AG09309 (cell line): Measurements from ENCODE around the gene ANO3.

Experiments used
- DNase-seq: peaks from one replicate; pipeline ENCODE4 v3.0.0-alpha.2; 2010; ENCODE audit warnings: low read depth
- H3K4me3 ChIP-seq: 2 replicates; pipeline ENCODE4 v1.5.1; 2011; ENCODE audit warnings: mild to moderate bottlenecking, low read depth, low read length, moderate library complexity; ENCODE audit not compliant: control insufficient read depth
- TF ChIP-seq, protein P1 (sequence below): IDR thresholded peaks from 2 replicates; pipeline ENCODE4 v1.5.1; 2011; ENCODE audit warnings: mild to moderate bottlenecking, low read depth, low read length, inconsistent platforms; ENCODE audit not compliant: insufficient read depth, control insufficient read depth; ENCODE audit errors: missing control alignments

ANO3 gene

DNA sequence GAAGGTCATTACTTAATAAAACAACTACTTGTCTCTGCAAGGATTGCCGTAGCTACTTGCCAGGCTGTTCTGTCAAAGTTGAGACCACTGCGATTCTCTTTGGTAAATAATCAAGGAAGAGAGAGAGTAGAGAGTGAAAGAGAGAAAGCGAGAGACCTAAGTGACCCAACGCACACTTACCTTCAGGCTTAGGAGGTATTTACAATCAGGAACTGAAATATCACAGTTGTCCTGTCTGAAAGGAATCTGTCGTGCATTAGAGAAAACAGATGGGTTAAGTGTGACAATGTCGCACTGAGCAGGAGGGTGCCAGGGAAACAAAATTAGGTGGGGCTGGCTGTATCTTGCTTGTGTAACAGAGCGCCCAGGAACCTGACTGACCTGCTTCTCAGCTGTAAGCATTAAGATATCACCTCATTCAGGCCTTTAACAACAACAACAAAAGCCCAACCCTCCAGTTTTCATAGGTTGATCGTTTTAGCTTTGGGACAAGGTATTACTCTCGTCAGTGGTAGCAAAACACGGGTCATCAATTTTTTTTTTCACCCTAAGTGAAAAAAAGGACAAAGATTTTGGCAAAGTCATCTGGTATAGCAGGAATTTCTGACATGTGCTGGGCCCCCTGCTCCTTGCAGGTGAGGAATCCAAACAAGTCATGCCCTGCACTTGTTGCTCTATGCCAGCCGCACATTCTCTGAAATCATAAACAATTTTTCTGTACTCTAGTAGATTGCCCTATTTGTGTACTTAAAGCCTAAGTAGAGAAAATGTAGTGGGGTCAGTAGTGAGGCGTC lies 240.1 kb downstream of the ANO3 start, which contains the start of gene MUC15:
MUC15 (minus strand) TSS at position 403 of the 794 bp plus-strand sequence. CDS start 5,169 bp downstream, outside the sequence.
- no peak within 1 kb of the TSS for H3K4me3 ChIP-seq
- TF ChIP-seq, protein P1, sequence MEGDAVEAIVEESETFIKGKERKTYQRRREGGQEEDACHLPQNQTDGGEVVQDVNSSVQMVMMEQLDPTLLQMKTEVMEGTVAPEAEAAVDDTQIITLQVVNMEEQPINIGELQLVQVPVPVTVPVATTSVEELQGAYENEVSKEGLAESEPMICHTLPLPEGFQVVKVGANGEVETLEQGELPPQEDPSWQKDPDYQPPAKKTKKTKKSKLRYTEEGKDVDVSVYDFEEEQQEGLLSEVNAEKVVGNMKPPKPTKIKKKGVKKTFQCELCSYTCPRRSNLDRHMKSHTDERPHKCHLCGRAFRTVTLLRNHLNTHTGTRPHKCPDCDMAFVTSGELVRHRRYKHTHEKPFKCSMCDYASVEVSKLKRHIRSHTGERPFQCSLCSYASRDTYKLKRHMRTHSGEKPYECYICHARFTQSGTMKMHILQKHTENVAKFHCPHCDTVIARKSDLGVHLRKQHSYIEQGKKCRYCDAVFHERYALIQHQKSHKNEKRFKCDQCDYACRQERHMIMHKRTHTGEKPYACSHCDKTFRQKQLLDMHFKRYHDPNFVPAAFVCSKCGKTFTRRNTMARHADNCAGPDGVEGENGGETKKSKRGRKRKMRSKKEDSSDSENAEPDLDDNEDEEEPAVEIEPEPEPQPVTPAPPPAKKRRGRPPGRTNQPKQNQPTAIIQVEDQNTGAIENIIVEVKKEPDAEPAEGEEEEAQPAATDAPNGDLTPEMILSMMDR, result no peak
- no peak for DNase-seq

DNA sequence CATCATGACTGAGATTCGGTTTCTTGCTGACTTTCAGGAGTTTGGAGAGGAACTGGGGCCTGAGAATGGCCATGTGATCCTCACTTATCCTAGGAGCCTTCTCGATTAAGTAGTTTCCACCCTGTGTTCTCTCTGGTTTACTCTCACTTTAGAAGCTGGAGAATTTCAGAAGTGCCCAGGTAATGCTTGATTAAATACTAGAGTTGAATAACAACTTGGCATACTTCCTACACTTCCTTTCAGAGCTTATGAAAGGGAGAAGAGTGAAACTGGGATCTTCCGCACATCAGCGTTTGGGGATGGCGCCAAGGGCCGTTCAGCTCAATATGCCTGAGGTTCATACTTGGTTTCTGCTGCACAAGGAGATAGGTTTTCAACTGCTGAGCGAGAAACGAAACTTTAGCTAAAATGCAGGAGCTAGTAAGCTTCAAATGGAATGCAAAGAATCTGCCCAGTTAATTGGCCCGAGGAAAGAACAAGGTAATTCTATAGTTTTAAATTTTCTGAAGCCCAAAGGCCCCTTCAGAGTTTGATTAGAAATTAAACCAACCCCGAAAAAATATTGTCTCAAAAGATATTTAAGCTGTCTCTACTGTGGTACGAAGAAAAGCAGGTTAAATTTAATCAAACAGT lies 241.0 kb downstream of the ANO3 start:
- no peak overlapping the region for H3K4me3 ChIP-seq
- no peak for DNase-seq
- TF ChIP-seq, protein P1, result no peak

DNA sequence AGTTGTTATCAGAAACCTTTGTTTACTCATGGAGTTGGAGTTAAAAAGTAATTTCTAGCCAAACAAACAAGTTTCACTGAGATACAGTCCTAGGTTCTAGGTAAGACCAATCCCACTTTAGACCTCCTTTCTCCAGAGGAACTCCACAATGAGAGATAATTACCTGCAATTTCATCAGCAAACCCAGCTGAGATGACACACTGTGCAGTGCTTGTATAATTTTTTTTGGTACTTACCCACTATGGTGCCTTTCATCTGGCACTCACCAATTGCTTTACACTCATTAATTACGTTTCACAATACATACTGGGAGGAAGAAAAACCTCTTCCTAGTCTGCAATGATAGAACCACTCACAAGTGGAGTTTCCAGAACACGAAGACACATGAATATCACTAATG lies 242.0 kb downstream of the ANO3 start:
- DNase-seq, result no peak
- TF ChIP-seq, protein P1, result no peak
- no peak overlapping the region for H3K4me3 ChIP-seq

DNA sequence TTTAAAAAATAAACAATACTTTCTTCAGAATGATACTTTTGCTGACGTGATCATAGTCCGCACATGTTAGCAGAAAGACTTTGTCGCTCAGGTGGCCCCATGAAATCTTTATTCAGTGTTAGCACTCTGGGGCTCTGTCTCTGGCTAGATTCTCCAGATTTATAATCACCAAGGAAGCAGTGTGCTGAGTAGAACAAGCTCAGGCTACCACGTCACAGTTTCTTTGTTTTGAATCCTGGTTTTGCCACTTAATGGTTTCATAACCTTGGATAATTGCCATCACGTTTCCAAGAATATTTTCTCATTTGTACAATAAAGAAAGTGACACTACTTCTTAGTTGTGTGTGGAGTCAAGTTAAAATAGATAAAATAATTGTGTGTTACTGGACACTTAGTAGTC lies 244.0 kb downstream of the ANO3 start:
- no peak for DNase-seq
- no peak overlapping the region for H3K4me3 ChIP-seq
- TF ChIP-seq, protein P1, result no peak

DNA sequence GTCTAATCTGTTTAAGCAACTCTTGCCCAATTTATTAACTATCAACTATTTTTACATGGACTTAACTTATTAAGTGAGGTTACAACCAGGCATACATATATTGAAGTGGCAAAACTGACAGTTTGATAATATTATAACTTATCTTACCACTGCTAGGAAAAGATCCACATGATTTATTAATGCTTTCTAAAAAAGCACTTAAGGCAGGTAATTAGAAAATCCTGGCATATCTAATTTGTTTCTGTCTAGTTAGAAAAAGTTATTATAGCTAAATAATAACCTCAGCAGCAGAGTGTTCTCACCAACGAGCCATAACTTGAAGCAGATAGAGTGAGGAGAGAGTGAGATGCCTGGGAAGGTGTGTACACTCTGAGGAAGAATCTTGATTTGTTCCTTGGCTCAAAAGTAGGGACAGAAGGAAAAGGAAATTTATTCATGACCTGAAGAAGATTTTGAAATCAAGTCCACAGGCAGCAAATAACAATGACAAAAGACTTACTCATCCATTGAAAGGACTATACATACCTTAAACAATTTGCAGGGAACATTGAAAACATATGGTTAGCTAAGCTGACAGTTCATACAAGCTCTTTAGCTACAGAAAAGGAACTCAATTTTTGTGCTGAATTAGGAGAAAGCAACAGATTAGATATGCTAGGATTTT lies 247.2 kb downstream of the ANO3 start:
- no peak for DNase-seq
- no peak overlapping the region for H3K4me3 ChIP-seq
- TF ChIP-seq, protein P1, result no peak

DNA sequence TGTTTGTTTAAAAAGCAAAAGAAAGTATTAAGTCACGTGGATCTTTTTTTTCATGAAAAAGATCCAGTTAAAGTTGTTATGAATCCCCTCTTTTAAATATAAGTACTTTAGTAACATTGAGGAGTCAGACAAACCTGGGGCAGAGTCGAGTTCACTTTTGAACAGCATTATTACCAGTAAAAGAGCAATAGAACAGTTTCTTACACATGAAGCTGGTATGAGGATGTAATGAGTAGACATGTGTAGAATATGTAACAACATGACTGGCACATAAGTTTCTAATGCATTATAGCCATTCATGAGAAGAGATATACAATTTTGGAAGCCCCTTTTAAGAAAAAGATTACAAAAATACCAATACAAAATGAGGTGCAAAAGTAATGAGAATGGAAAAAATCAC lies 247.8 kb downstream of the ANO3 start:
- TF ChIP-seq, protein P1, result no peak
- no peak overlapping the region for H3K4me3 ChIP-seq
- no peak for DNase-seq
